Liver (tissue), 3 donors: ENCODE measurements around the gene RGS3.

Experiments
- ATF3 ChIP-seq: IDR thresholded peaks from 2 replicates; pipeline ENCODE4 v1.6.1; 2016; ENCODE audit warnings: antibody characterized with exemption
- CTCF ChIP-seq: fragments of 150-350 bp; IDR thresholded peaks from 2 replicates; pipeline ENCODE4 v1.5.1; 2017; ENCODE audit warnings: improper control_type of control experiment, low read depth, low read length; ENCODE audit not compliant: missing input control
- EGR1 ChIP-seq, 2 donors: IDR thresholded peaks; 2 replicates each; pipeline ENCODE4 v1.6.1; 2016 to 2018; ENCODE audit warnings: antibody characterized with exemption in 2 of 2, low read depth in 2 of 2
- HNF4G ChIP-seq: IDR thresholded peaks from 2 replicates; pipeline ENCODE4 v1.6.1; 2016; ENCODE audit warnings: antibody characterized with exemption
- JUND ChIP-seq, 2 donors: IDR thresholded peaks; 2 replicates each; pipeline ENCODE4 v1.6.1; 2016; ENCODE audit warnings: antibody characterized with exemption in 2 of 2
- MAX ChIP-seq: IDR thresholded peaks from 2 replicates; pipeline ENCODE4 v1.6.1; 2016; ENCODE audit warnings: antibody characterized with exemption
- RAD21 ChIP-seq, 2 donors: IDR thresholded peaks; 2 replicates each; pipeline ENCODE4 v1.6.1; 2016; ENCODE audit warnings: antibody characterized with exemption in 2 of 2, mild to moderate bottlenecking in 2 of 2
- REST ChIP-seq: IDR thresholded peaks from 2 replicates; pipeline ENCODE4 v1.6.1; 2016; ENCODE audit warnings: antibody characterized with exemption, mild to moderate bottlenecking
- SP1 ChIP-seq: IDR thresholded peaks from 2 replicates; pipeline ENCODE4 v1.6.1; 2018; ENCODE audit warnings: antibody characterized with exemption, mild to moderate bottlenecking
- TAF1 ChIP-seq: conservative IDR thresholded peaks from 2 replicates; pipeline ENCODE4 v1.6.1; 2016; ENCODE audit warnings: antibody characterized with exemption, mild to moderate bottlenecking
- ZBTB33 ChIP-seq: IDR thresholded peaks from 2 replicates; pipeline ENCODE4 v1.6.1; 2016; ENCODE audit warnings: antibody characterized with exemption
- donor health status: healthy.
- donor health status: healthy.

GRCh38 chr9:113465599-113466140 is 2.1 kb downstream of the RGS3 start:
- TF ChIP-seq MAX: no peak
- TF ChIP-seq CTCF: no peak
- TF ChIP-seq TAF1: no peak
- TF ChIP-seq ZBTB33: no peak
- TF ChIP-seq JUND (IDR thresholded peaks at IDR 0.05): no peak
- TF ChIP-seq RAD21 (IDR thresholded peaks at IDR 0.05): no peak
- TF ChIP-seq ATF3: no peak
- no peak for TF ChIP-seq REST
- TF ChIP-seq SP1: no peak
- no peak for TF ChIP-seq EGR1 (IDR thresholded peaks at IDR 0.05; ENCODE audit: low read depth in 2 of 2)
- TF ChIP-seq HNF4G: no peak
